Prostate gland (tissue), 2 donors: Measurements from ENCODE around the gene PCIF1. TPM values are rescaled to one million over a fixed set of nuclear protein-coding genes. Genes with fewer than 3 reads are reported as not detected.

Source experiments
- DNase-seq: peaks from one replicate; pipeline ENCODE4 v3.0.0-alpha.2; 2019; ENCODE audit warnings: low spot score
- H3K27ac ChIP-seq, 2 donors: fragments of 200-600 bp; sonication (generic); 2 replicates each; pipeline ENCODE4 v1.5.1; 2017 to 2019
- H3K27me3 ChIP-seq: fragments of 200-600 bp; sonication (generic); replicated peaks from 2 replicates; pipeline ENCODE4 v1.5.1; 2019; ENCODE audit not compliant: insufficient read depth
- H3K36me3 ChIP-seq, 2 donors: fragments of 200-600 bp; sonication (generic); 1 replicate in 1 of 2; 2 replicates in 1 of 2; pipeline versions ENCODE4 v1.5.1 to v1.8.1; 2017 to 2019
- H3K4me1 ChIP-seq: fragments of 200-600 bp; sonication (generic); replicated peaks from 2 replicates; pipeline ENCODE4 v1.5.1; 2019
- H3K4me3 ChIP-seq, 2 donors: fragments of 200-600 bp; sonication (generic); 2 replicates each; pipeline ENCODE4 v1.5.1; 2017 to 2019
- H3K9me3 ChIP-seq: fragments of 200-600 bp; sonication (generic); 2 replicates; pipeline ENCODE4 v1.5.1; 2017
- POLR2A ChIP-seq: fragments of 450-650 bp; IDR thresholded peaks from one replicate; pipeline ENCODE4 v1.6.1; 2016; ENCODE audit warnings: antibody characterized with exemption, mild to moderate bottlenecking
- POLR2AphosphoS5 ChIP-seq: sonication (generic); formaldehyde crosslinking; IDR thresholded peaks from one replicate; pipeline ENCODE4 v1.6.1; 2017; ENCODE audit warnings: antibody characterized with exemption
- WGBS: methylation state at CpG from one replicate; pipeline ENCODE4 v1.1.5; 2018; 5-methylcytosine and 5-hydroxymethylcytosine counted together
- intact Hi-C: fragments of 100-400 bp; cut with DNase I; formaldehyde crosslinking; loops from one replicate; pipeline ENCODE4 v1.14.2; 2022
- total RNA-seq, 2 donors: library from RNA; depleted of rRNA; stranded (reverse); fragments of >200 nt; gene quantifications; one replicate each; pipeline ENCODE4 v1.1.0, GENCODE V29; 2016
- TF ChIP-seq, protein P1 (sequence below), 4 experiments: fragments of 200-600 bp in 2 of 4; fragments of 450-650 bp in 2 of 4; sonication (generic) in 2 of 4; IDR thresholded peaks; 1 replicate in 3 of 4; 2 replicates in 1 of 4; pipeline ENCODE4 v1.5.1; 2016 to 2019; ENCODE audit warnings: antibody characterized with exemption in 4 of 4, mild to moderate bottlenecking in 2 of 4, moderate library complexity in 2 of 4

PCIF1 gene
- total RNA-seq, 2 donors from 2014 or later: 39.8 to 54.9 TPM

DNA sequence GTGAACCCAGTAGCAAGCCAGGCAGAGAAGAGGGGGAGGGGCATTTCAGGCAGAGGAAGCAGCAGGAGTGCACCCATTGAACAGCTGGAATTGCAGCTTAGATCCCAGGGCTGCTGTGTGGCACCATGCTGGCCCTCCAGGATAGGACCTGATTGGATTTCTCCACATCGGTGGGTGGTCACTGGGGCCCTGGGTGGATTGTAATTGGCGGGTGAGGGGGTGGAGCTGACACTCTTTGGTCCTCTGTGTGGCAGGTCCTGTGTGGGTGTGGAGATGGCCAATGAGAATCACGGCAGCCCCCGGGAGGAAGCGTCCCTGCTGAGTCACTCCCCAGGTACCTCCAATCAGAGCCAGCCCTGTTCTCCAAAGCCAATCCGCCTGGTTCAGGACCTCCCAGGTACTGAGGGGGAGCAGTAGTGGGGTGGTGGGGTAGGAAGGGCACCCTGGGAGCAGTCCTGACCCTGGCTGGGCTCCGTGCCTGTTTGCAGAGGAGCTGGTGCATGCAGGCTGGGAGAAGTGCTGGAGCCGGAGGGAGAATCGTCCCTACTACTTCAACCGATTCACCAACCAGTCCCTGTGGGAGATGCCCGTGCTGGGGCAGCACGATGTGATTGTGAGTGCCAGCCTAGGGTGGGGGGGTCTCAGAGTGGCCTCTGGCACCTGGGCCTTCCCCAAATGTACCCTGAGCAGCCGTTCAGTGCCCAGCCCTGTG lies 4.4 kb downstream of the PCIF1 start:
- 87% methylated on average over 10 of the region's 13 CpGs for WGBS
- no peak for DNase-seq
- Histone ChIP-seq H3K27ac (no peak overlapping the region), H3K4me1 (no peaks in the 10 kb centered on the region), H3K9me3 (no peaks in the 10 kb centered on the region), H3K4me3 (no peak overlapping the region), H3K36me3 (peaks cover 22 to 36% of the 10 kb centered on the region in 2 donors), H3K27me3 (no peaks in the 10 kb centered on the region)
- TF ChIP-seq POLR2AphosphoS5 (no peak), POLR2A (no peak)
- TF ChIP-seq, protein P1, sequence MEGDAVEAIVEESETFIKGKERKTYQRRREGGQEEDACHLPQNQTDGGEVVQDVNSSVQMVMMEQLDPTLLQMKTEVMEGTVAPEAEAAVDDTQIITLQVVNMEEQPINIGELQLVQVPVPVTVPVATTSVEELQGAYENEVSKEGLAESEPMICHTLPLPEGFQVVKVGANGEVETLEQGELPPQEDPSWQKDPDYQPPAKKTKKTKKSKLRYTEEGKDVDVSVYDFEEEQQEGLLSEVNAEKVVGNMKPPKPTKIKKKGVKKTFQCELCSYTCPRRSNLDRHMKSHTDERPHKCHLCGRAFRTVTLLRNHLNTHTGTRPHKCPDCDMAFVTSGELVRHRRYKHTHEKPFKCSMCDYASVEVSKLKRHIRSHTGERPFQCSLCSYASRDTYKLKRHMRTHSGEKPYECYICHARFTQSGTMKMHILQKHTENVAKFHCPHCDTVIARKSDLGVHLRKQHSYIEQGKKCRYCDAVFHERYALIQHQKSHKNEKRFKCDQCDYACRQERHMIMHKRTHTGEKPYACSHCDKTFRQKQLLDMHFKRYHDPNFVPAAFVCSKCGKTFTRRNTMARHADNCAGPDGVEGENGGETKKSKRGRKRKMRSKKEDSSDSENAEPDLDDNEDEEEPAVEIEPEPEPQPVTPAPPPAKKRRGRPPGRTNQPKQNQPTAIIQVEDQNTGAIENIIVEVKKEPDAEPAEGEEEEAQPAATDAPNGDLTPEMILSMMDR (IDR thresholded peaks at IDR 0.05): no peak
- intact Hi-C loops: loop anchor here (5.0 kb wide), 1 partner anchor 107 kb away; the partner anchor contains the start of gene SNX21

DNA sequence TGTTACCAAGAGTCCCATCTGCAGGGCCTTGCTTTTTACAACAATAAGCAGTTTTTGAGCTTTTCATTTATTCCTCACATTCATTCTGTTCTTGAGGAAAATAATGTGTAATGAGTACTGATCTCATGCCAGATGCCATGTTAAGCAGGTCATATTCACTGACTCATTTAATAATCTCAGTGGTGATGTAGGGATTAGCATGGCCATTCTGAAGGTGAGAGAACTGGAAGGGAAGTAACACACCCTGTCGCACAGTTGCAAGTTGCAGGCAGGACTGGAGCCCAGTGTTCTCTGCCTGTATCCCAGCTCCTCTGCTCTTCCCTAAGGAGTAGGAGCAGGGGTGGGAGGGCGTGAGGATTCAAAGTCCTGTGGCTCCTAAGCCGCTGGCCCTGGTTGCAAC lies 5.6 kb downstream of the PCIF1 start:
- TF ChIP-seq POLR2A (no peak), POLR2AphosphoS5 (no peak)
- TF ChIP-seq, protein P1 (IDR thresholded peaks at IDR 0.05): no peak
- Histone ChIP-seq H3K27me3 (no peaks in the 10 kb centered on the region), H3K36me3 (peaks cover 22 to 36% of the 10 kb centered on the region in 2 donors), H3K27ac (no peak overlapping the region), H3K4me1 (no peaks in the 10 kb centered on the region), H3K4me3 (no peak overlapping the region), H3K9me3 (no peaks in the 10 kb centered on the region)
- 92% methylated on average over 3 of the region's 3 CpGs for WGBS
- no peak for DNase-seq
- intact Hi-C loops: no loop called here

DNA sequence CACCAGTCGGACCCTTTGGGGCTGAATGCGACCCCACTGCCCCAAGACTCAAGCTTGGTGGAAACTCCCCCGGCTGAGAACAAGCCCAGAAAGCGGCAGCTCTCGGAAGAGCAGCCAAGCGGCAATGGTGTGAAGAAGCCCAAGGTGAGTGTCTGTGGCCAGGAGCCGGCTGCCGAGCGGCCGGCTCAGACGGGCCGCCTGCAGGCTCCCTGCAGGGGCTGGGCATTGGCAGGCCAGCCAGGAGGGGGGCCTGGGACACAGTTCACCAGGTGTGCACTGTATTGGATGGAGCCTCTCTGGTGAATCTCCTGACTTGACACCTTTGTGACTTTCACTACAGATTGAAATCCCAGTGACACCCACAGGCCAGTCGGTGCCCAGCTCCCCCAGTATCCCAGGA lies 6.0 kb downstream of the PCIF1 start:
- H3K4me3 ChIP-seq: no peak overlapping the region
- DNase-seq: no peak
- TF ChIP-seq, protein P1 (IDR thresholded peaks at IDR 0.05): no peak
- TF ChIP-seq POLR2AphosphoS5 (no peak), POLR2A (no peak)
- no peaks in the 10 kb centered on the region for H3K27me3 ChIP-seq
- 86% methylated on average over 11 of the region's 13 CpGs for WGBS
- H3K4me1 ChIP-seq: no peaks in the 10 kb centered on the region
- H3K36me3 ChIP-seq: peaks cover 22 to 36% of the 10 kb centered on the region in 2 donors
- H3K9me3 ChIP-seq: no peaks in the 10 kb centered on the region
- intact Hi-C loops: no loop called here
- H3K27ac ChIP-seq: no peak overlapping the region

DNA sequence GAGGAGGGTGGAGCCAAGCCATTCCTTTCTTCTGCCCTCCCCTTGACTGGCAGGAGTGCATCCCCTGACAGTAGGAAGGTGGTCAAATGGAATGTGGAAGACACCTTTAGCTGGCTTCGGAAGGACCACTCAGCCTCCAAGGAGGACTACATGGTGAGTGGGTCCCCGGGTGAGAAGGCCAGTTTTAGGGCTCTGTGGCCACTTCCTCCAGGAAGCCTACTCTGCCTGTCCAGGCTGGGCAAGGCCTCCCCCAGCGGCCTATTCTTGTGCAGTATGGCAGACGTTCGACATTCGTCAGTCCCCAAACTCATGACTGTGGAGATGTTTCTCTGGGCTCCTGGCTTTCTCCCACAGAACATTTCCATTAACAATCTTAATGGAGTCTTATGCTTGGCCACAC lies 9.1 kb downstream of the PCIF1 start:
- intact Hi-C loops: no loop called here
- no peak for TF ChIP-seq POLR2AphosphoS5
- TF ChIP-seq, protein P1 (IDR thresholded peaks at IDR 0.05): no peak
- TF ChIP-seq POLR2A: no peak
- Histone ChIP-seq H3K9me3 (no peaks in the 10 kb centered on the region), H3K36me3 (peaks cover 22 to 41% of the 10 kb centered on the region in 2 donors), H3K4me3 (no peak overlapping the region), H3K27ac (no peak overlapping the region), H3K4me1 (no peaks in the 10 kb centered on the region), H3K27me3 (no peaks in the 10 kb centered on the region)
- 94% methylated on average over 6 of the region's 6 CpGs for WGBS
- DNase-seq: no peak
